Mesenteric fat pad (tissue), 1 donor: ENCODE results near the gene LRP11. TPM values are rescaled to one million over a fixed set of nuclear protein-coding genes. Genes with fewer than 3 reads are reported as not detected.
"Not testable (repeated sequence)": the region's sequence is repeated elsewhere in the genome, so short reads cannot be mapped to it uniquely, and the experiment has no call there.

ENCODE experiments used
- DNase-seq: peaks from one replicate; pipeline ENCODE4 v3.0.0-alpha.2; 2020; ENCODE audit warnings: low spot score
- total RNA-seq: library from RNA; stranded (reverse); fragmentation: NEBNext Ultra II Directional; extraction: Animal tissue kit (Norgen Biotek cat#: 25700); gene quantifications from one replicate; pipeline ENCODE4 v1.2.1, GENCODE V29; 2021
- donor health status: DM: yes; HTN: yes; CAD: no.

Gene LRP11
- total RNA-seq, 1 donor from 2014 or later: 24.2 TPM

GRCh38 chr6:149897855-149898744 is 33.9 kb upstream of the LRP11 start, which contains the start of gene RAET1E:
RAET1E (minus strand) TSS chr6:149898113; CDS start chr6:149890901, 7,212 bp downstream.
- DNase-seq: peak; percentile 78

GRCh38 chr6:149897015-149897697 is 33.0 kb upstream of the LRP11 start:
- DNase-seq: peak; percentile 90

GRCh38 chr6:149896491-149896890 is 32.3 kb upstream of the LRP11 start:
- DNase-seq: no peak

- no peak for DNase-seq
These were observed 31.7 kb upstream of the LRP11 start for GRCh38 chr6:149895833-149896271.

- DNase-seq: no peak
These were observed 31.0 kb upstream of the LRP11 start for GRCh38 chr6:149895048-149895590.

GRCh38 chr6:149891864-149892263 is 27.7 kb upstream of the LRP11 start:
- DNase-seq: not testable (repeated sequence)

- DNase-seq: no peak
These were observed 27.1 kb upstream of the LRP11 start for GRCh38 chr6:149891259-149891658.

GRCh38 chr6:149890629-149891045 is 26.5 kb upstream of the LRP11 start:
- no peak for DNase-seq

- DNase-seq: no peak
These were observed 25.2 kb upstream of the LRP11 start for GRCh38 chr6:149889326-149889725.

- no peak for DNase-seq
These were observed 24.5 kb upstream of the LRP11 start for GRCh38 chr6:149888659-149889058.

- no peak for DNase-seq
These were observed 23.9 kb upstream of the LRP11 start for GRCh38 chr6:149888093-149888492.

- DNase-seq: no peak
These were observed 23.2 kb upstream of the LRP11 start for GRCh38 chr6:149887343-149887742.

GRCh38 chr6:149885888-149886287 is 21.7 kb upstream of the LRP11 start:
- no peak for DNase-seq

GRCh38 chr6:149884617-149885016 is 20.5 kb upstream of the LRP11 start:
- DNase-seq: no peak

GRCh38 chr6:149884215-149884614 is 20.1 kb upstream of the LRP11 start:
- no peak for DNase-seq

- DNase-seq: no peak
These were observed 17.7 kb upstream of the LRP11 start for GRCh38 chr6:149881860-149882259.

- DNase-seq: no peak
These were observed 17.1 kb upstream of the LRP11 start for GRCh38 chr6:149881066-149881766.

- no peak for DNase-seq
These were observed 13.5 kb upstream of the LRP11 start for GRCh38 chr6:149877659-149878058.

- no peak for DNase-seq
These were observed 12.2 kb upstream of the LRP11 start for GRCh38 chr6:149876241-149876933.

GRCh38 chr6:149872233-149872632 is 8.1 kb upstream of the LRP11 start:
- no peak for DNase-seq

- no peak for DNase-seq
These were observed 7.0 kb upstream of the LRP11 start for GRCh38 chr6:149871182-149871581.
